Measurements from ENCODE around the gene XXYLT1. TPM values are rescaled to one million over a fixed set of nuclear protein-coding genes. Genes with fewer than 3 reads are reported as not detected.

The XXYLT1 gene
- total RNA-seq, 1 experiment from 2014 or later = 23.4 TPM

GRCh38 chr3:195106418-195106906 lies 164.5 kb downstream of the XXYLT1 start:
- peaks cover 30% of the 10 kb centered on the region for H3K4me1 Mint-ChIP-seq
- ChIA-PET POLR2A (no interaction called here), CTCF (interaction anchor here (0.6 to 3.8 kb wide), 51 partner anchors 9 to 473 kb away, joined by 3 to 38 read pairs (median 4); partner anchors contain the start of genes LSG1 and TMEM44)
- H3K4me3 Mint-ChIP-seq = peak overlapping the region; percentile 57
- peak; percentile 78 for DNase-seq (ENCODE audit: low spot score)
- no peaks in the 10 kb centered on the region for H3K9me3 Mint-ChIP-seq
- no peaks in the 10 kb centered on the region for H3K36me3 Mint-ChIP-seq
- TF ChIP-seq NFATC4 (CRISPR knock-in tag; IDR thresholded peaks at IDR 0.05) = no peak
- no peak for TF ChIP-seq TCF7 (CRISPR knock-in tag; IDR thresholded peaks at IDR 0.05; ENCODE audit: low read depth)
- TF ChIP-seq MLX (CRISPR knock-in tag; IDR thresholded peaks at IDR 0.05) = no peak
- no peak for TF ChIP-seq ZNF121 (CRISPR knock-in tag; IDR thresholded peaks at IDR 0.05)
- TF ChIP-seq NFYB (CRISPR knock-in tag; conservative IDR thresholded peaks at IDR 0.05; ENCODE audit: low read depth) = no peak
- peak; percentile 68; the same call in 1 of the 2 replicates for TF ChIP-seq HMGXB4 (CRISPR knock-in tag; IDR thresholded peaks at IDR 0.05)
- no peak for TF ChIP-seq ZNF416 (CRISPR knock-in tag; IDR thresholded peaks at IDR 0.05)
- TF ChIP-seq IRF2 (CRISPR knock-in tag; IDR thresholded peaks at IDR 0.05; ENCODE audit: borderline replicate concordance, low read depth) = no peak
- no peak for TF ChIP-seq HMGA2 (CRISPR knock-in tag; IDR thresholded peaks at IDR 0.05)
- no peak for TF ChIP-seq MYBL2 (CRISPR knock-in tag; IDR thresholded peaks at IDR 0.05)
- TF ChIP-seq OVOL2 (CRISPR knock-in tag; IDR thresholded peaks at IDR 0.05; ENCODE audit: borderline replicate concordance) = no peak
- TF ChIP-seq TEAD4 (CRISPR knock-in tag; IDR thresholded peaks at IDR 0.05) = no peak
- peak; percentile 100 for TF ChIP-seq CTCF (IDR thresholded peaks at IDR 0.05)
- TF ChIP-seq ZNF671 (CRISPR knock-in tag; IDR thresholded peaks at IDR 0.05) = no peak
- no peak for TF ChIP-seq KAT7 (CRISPR knock-in tag; IDR thresholded peaks at IDR 0.05; ENCODE audit: borderline replicate concordance)
- no peak for TF ChIP-seq GTF2I (CRISPR knock-in tag; conservative IDR thresholded peaks at IDR 0.05)
- TF ChIP-seq TEAD1 (CRISPR knock-in tag; IDR thresholded peaks at IDR 0.05) = 0 out of 2 replicates have a peak, but pooled peaks have one; percentile 19
- TF ChIP-seq E2F4 (CRISPR knock-in tag; IDR thresholded peaks at IDR 0.05; ENCODE audit: borderline replicate concordance, low read depth) = no peak
- no peaks in the 10 kb centered on the region for H3K27me3 Mint-ChIP-seq (ENCODE audit: low read depth)
- H3K27ac Mint-ChIP-seq = no peak overlapping the region
- peak; percentile 86 for ATAC-seq

- no peaks in the 10 kb centered on the region for H3K27me3 Mint-ChIP-seq (ENCODE audit: low read depth)
- POLR2A ChIA-PET = no interaction called here
- no peak for TF ChIP-seq SP1 (CRISPR knock-in tag; conservative IDR thresholded peaks at IDR 0.05)
- TF ChIP-seq NR2C2 (CRISPR knock-in tag; IDR thresholded peaks at IDR 0.05) = no peak
- TF ChIP-seq HMGA2 (CRISPR knock-in tag; IDR thresholded peaks at IDR 0.05) = no peak
- no peak for TF ChIP-seq AFF4 (CRISPR knock-in tag; IDR thresholded peaks at IDR 0.05; ENCODE audit: borderline replicate concordance)
- no peak for TF ChIP-seq KAT7 (CRISPR knock-in tag; IDR thresholded peaks at IDR 0.05; ENCODE audit: borderline replicate concordance)
- no peak for TF ChIP-seq ZNF232 (CRISPR knock-in tag; IDR thresholded peaks at IDR 0.05)
- TF ChIP-seq CREB1 (CRISPR knock-in tag; IDR thresholded peaks at IDR 0.05) = no peak
- TF ChIP-seq MAX (CRISPR knock-in tag; IDR thresholded peaks at IDR 0.05) = no peak
- no peak for TF ChIP-seq E2F4 (CRISPR knock-in tag; IDR thresholded peaks at IDR 0.05; ENCODE audit: borderline replicate concordance, low read depth)
Observed at GRCh38 chr3:195105841-195106417, 165.0 kb downstream of the XXYLT1 start.

More at GRCh38 chr3:195105841-195106417, 165.0 kb downstream of the XXYLT1 start:
- CTCF ChIA-PET = interaction anchor here (0.6 to 3.8 kb wide), 14 partner anchors 10 to 434 kb away, joined by 3 to 38 read pairs (median 5); partner anchors contain the start of gene LSG1
- ATAC-seq = no peak
- Mint-ChIP-seq H3K4me3 (peak overlapping the region; percentile 57), H3K9me3 (no peaks in the 10 kb centered on the region), H3K4me1 (peaks cover 30% of the 10 kb centered on the region), H3K27ac (no peak overlapping the region), H3K36me3 (no peaks in the 10 kb centered on the region)
- DNase-seq (ENCODE audit: low spot score) = no peak

All from WTC11 (cell line).